Caki2 (cell line): Measurements from ENCODE around the gene TOM1L2. TPM values are rescaled to one million over a fixed set of nuclear protein-coding genes. Genes with fewer than 3 reads are reported as not detected.

ENCODE experiments used
- DNase-seq: peaks from one replicate; pipeline ENCODE4 v3.0.0-alpha.2; 2015; ENCODE audit warnings: low read depth
- in situ Hi-C: cut with HindIII; loops from 2 replicates; pipeline ENCODE4 v1.10.0; 2016; ENCODE audit warnings: low sequenced_read_pairs, low pct_unique_long_range_greater_than_20kb, mixed read lengths
- total RNA-seq: library from RNA; depleted of rRNA; stranded (reverse); fragments of >200 nt; shearing (Covaris generic); gene quantifications from 2 replicates; pipeline ENCODE4 v1.2.3, GENCODE V29; 2014; ENCODE audit warnings: low replicate concordance

The TOM1L2 gene
- total RNA-seq, 1 experiment from 2014 or later, result 6.4 TPM

DNA sequence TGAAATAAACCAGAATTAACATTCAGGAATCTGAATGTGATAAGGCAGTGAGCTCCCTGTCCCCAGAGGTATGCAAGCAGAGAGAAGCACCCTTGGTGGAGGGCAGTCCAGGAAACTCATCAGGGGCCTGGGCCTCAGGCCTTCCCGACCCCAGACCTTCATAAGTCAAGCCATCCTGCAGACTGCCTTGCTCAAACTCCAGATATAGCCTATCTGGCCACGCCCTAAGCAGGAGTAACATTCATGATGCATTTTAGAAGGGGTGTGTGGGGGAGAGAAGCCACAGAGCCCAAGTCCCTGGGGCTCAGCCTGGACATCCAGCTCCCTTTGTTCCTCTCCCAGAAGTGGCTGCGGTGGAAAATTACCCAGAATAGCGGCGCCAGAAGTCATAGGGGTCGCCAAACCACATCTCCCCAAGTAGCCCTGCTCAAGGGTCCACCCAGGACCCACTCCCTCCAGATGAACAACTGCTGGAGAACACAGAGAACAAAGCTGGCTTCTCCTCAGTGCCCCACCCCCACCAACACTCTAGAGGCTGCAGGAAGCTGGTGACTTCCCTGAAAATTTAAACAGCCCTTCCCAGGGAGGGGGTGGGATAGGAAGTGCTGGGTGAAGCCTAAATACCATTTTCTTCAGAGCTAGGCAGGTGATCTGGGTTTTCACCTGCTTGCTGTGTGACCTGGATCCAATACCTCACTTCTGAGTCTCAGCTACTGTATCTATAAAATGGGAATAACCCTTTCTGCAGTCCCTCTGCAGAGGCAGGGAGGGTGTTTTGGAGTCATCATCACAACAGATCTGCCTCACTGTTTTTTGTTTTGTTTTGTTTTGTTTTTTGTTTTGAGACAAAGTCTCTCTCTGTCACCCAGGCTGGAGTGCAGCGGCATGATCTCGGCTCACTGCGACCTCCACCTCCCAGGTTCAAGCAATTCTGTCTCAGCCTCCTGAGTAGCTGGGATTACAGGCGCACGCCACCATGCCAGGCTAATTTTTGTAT, 133.9 kb downstream of the TOM1L2 start:
- DNase-seq, result peak; percentile 60
- in situ Hi-C loops, result no loop called here

DNA sequence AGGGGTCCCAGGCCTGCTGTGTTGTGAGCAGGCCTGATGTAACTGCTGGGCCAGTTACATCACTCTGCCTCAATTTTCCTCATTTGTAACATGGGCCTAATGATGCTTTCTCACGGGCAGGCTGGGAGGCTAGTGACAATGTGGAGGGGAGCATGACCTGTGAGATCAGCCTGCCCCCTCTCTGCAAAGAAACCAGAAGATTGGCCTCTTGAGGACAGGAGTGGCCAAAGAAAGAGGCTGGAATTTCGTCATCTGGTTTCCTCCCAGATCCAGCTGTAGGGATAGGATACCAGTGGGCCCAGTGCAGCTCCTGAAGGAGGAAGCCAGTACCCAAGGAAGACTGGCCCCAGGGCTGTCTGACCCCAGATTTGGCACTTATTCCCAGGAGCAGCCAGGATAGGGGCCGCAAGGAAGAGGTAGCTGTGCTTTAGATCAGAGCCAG, 134.8 kb downstream of the TOM1L2 start:
- peak; percentile 83 for DNase-seq
- in situ Hi-C loops, result no loop called here

DNA sequence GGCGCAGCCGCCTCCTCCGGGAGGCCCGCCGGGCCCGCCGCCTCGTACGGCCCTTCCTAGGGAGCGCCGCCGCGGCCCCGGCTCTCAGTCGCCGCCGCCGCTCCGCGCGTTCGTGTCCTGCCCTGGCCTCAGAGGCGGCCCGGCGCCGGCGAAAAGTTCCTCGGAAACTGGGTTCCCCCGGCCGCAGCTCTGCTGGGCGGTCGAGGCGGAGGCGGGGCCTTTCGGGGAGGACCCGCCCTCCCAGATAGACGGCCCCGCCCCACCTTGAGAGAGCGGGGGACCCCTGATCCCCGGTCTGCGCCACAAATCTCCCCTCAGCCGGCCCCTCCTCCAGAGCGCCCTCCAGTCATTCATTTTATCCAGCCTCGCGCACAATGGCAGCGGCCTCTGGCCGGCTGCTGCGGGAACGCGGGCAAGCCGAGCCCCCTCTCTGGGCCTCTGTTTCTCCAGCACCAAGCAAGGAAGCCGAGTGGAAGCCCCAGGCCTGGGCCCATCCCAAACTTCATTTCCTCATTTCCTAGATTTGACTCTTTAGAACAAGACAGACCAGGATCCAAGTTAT, 135.3 kb downstream of the TOM1L2 start, which contains the start of gene SREBF1:
Gene SREBF1, minus strand, starts transcription at position 169 of the 562 bp plus-strand sequence. CDS start 169 bp downstream, outside the sequence.
- in situ Hi-C loops, result no loop called here
- peak; percentile 66 for DNase-seq

DNA sequence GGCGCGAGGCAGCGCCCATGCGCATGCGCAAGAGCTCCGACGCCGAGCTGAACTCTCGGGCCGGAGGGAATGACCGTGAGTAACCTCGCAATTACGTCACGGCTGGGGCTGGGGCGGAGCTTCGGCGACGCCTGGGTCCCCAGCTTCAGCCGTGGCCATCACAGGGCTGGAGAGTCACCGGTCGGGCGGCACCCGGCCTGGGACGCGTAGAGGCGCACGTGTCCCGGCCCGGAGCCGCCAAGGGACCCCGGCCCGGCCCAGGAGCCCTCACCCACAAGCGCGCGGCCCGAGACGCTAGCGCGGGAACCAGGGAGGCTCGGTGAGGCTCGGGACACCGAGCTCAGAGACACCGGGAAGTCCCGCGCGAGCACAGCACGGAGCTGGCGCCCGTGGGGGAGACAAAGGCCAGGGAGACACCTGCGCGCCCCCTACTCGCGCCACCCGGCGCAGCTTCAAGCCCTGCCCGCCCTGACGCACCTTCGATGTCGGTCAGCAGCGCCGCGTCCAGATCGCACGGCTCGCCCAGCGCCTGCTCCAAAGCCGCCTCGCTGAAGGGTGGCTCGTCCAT, 135.9 kb downstream of the TOM1L2 start:
- in situ Hi-C loops, result no loop called here
- peak; percentile 92 for DNase-seq

DNA sequence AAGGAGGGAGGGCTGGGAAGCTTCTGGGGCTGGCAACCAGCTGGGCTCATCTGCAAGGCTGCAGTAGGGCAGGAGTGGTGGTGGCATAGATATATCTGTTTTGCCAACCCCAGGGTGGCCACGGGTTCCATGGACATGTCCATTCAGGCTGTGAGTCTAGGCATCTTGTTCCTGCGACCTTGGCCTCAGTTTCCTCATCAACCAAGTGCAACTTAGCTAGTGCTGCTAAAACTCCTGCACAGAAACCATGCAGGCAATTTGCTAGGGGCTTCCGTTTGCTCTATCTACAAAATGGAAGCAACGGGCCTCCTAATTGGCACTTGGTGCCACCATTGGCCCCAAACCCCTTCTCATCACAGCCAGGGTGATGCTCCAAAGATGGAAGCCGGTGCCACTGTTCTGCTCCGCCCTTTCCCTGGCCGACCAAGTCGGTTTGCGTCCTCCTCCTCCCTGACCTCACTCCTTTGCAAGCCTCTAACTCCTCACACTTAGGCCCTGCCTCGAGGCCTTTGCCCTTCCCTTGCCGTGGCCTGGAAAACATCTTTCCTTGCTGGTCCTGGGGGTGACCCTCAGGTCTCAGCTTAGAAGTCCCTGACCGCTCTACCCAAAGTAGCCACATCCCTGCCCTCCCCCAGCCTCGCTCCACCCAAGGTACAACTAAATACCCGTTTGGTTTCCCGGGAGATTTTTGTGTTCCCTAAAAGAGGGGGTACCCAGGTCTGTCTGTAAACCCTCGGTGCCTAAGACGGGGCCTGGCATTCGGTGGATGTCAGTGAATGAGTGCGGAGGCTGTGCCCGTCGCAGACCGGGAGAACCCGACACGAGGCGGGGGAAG, 136.6 kb downstream of the TOM1L2 start:
- in situ Hi-C loops, result no loop called here
- DNase-seq, result no peak

DNA sequence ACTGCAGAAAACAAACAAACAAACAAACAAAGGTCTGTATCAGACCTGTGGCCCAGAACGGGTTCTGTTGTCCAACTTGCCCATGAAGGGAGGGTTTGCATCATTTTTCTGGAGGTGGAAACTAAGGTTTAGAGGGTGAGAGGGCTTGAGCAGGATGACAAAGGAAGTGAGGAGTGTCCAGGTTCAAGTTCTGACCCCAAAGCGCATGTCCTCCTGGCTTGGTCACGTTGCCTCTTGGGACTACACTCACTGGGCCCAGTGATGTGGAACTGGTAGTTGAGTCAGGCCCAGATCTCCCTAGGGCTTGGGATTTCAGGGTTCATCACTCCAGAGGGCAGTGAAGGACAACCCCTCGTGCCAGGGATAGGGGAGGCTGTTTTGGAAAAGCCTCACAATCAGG, 137.2 kb downstream of the TOM1L2 start:
- in situ Hi-C loops, result no loop called here
- DNase-seq, result peak; percentile 74

DNA sequence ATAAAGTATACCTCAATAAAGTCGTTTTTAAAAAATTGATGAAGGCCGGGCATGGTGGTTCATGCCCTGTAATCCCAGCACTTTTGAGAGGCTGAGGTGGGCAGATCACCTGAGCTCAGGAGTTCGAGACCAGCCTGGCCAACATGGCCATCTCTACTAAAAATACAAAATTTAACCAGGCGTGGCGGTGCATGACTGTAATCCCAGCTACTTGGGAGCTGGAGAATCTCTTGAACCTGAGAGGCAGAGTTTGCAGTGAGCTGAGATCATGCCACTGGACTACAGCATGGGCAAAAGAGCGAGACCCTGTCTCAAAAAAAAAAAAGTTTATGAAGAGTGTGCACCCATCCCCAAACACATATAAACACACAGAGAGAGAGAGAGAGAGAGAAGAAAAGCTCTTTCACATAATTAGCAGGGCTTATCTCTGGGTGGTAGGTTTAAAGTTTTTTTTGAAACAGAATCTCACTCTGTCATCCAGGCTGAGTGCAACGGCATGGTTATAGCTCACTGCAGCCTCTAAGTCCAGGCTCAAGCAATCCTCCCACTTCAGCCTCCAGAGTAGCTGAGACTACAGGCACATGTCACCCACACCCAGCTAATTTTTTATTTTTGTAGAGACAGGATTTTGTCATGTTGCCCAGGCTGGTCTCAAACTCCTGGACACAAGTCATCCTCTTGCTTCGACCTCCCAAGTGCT, 138.4 kb downstream of the TOM1L2 start:
- no peak for DNase-seq
- in situ Hi-C loops, result no loop called here

DNA sequence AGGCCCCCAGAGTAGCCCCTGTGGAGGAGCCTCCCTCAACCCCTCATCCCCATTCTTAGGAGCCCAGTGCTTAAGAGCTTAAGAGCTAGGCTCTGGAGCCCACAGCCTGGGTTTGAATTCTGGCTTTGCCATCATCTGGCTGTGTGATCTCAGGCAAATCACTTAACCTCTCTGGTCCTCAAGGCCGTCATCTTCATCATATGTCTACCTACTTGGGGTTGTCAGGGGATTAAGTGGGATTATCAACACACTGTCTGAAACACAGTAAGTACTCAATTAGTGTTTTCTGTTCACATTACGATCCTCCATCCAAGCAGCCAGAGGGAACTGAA, 140.2 kb downstream of the TOM1L2 start:
- in situ Hi-C loops, result no loop called here
- no peak for DNase-seq

DNA sequence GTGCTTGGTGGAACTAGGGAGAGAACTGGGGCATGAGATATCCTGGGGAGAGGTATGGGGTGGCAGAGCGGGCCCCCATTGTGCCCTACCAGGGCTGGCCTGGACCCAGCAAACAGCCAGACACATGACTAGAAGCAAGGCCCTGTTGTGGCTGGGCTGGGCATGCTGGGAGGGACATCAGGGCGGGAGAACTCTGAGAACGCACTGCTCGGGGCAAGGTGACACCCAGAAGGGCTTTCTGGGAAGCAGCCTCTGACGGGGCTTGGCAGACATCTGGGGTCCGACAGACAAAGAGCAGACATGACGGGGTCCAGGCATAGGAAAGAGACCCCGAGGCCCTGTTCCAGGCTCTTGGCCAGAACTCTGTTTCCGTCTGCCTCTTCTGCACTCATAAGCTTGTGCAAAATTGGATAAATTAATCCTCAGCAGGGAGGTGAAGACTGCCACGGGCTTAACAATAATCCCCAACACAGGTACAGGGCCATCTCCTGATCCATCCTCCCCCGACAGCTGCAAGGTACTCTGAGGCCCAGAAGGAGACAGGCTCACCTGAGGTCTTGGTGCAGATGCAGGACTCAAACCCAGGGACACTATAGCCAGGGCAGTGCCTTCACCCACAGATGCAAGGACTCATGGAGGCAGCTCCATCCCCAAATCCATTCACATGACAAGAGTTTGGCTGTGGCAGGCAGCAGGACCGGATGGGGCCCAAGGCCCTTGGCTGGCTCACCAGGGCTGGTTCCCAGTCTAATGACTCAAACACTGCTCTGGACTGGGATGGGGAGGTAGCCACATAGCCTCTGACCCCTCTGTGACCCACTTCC, 140.8 kb downstream of the TOM1L2 start:
- DNase-seq, result no peak
- in situ Hi-C loops, result no loop called here

DNA sequence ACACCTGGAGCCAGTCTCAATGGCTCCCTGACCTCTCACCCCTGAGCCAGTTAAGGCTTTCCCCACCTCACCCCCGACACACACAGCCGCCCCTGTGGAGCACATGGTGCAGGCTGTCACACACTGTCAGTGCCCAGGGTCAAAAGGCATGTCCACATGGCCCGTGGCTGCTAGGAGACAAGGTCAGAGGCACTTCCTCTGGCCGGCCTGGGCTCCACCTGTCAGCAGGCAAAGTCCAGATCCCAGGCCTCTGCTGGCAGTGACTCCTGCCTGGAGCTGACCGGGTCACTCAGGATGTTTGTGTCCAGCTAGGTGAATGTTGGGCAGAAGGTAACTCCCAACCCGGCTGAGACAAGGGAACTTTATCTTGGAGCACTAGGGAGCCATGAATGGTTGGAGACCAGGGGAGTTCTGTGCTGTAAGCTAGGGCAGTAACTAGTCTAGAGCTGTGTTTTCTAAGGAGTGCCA, 141.4 kb downstream of the TOM1L2 start:
- in situ Hi-C loops, result no loop called here

DNA sequence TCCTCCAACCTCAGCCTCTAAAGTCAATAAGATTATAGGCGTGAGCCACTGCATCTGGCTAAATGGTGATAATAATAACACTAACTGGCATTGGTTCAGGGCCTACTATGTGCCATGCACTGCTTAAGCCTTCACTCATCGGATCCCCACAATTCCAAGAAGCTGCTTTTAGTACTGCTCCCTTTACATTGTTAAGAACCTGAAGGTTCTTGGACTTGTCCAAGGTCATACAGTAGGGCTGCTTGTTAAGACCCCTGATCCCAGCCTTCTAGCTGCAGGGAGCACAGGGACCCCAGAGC, 142.0 kb downstream of the TOM1L2 start:
- in situ Hi-C loops, result no loop called here
- DNase-seq, result no peak

More for the DNA sequence above, 141.4 kb downstream of the TOM1L2 start:
- DNase-seq, result no peak

DNA sequence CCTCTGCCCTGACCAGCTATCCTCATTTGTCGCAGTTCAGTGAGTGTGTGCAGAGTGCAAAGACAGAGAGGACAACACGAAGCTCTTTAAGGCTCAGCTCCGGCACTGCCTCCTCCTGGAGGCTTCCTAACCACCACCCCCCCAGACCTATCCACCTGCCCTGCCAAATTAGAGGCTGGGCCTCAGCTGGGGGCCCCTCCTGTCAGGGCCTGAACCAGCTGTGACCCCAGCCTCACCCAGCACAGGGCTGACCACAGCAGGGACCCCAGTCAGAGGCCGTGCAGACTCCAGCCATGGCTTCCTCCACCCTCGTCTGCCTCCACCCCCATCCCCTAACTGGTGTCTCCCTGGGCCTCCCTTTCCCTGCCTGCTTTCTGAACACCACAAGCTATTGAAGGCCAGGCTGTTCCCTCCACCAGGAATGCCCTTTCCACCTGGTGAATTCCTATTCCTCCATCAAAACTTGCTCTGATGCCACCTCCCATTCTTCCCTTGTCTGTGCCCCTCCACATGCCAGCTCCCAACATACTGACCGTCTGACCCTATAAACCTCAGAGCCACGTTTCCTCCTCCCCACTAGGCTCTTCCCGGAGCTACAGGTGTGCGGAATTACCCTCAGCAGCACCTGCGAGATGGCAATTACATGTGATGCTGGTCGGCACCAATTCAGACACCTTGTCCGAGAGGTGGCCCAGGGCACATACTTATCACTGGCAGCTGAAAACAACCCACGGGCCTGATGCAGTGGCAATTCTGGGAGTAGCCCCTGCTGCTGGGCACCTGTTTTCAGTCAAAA, 144.2 kb downstream of the TOM1L2 start:
- in situ Hi-C loops, result no loop called here
- DNase-seq, result no peak

DNA sequence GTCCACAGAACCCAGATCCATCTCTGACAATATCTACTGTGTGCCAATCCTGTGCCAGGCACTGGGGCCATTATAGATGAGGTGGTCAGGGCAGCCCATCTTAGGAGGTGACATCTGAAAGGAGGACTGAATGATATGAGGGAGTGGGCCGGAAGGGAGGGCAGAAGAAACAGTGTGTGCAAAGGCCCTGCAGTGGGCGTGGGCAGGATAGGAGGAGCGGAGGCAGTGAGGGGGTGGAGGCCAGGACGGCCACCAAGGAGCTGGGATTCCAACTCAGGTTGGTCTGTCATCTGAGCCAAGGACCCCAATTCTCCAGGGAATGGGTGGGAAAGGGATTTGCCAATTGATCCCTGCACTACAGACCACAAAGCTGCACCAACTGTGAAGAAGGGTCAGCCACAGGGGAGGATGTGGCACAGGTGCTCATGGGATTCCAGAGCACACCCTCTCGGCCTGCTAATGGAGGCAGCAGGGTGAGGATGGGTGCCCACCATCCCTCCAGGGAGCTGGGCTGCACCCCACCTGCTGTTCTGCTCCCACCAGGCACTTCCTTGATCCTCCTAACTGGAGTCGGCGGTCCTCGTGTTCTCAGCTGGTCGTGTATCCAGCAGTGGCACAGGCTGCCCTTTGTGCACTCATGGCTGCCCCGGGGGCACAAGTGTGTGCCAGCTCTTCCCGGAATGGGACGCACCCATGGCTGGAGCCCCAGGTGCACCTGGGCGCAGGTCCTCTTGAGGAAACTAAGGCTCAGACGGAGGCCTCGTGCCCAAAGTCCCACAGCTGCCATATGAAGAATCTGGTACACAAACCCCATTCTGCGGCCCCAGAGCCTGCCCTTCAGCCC, 145.0 kb downstream of the TOM1L2 start:
- no peak for DNase-seq
- in situ Hi-C loops, result no loop called here

DNA sequence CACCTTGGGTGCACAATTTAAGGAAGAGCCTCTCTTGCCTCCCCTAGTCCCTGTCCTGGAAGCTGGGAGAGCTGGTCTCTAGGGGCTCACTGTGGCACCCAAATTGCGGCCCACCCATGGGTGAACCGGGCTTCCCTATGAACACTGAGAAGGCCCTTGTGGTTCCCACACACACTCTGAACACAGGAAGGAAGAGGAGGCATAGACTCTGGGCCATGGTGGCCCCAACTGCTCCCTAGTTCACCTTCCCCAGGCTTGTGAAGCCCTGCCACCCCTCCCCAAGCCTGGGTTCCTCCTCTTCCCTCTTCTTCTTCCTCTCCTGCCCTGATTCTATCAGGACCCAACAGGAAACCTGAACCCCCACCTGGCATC, 145.9 kb downstream of the TOM1L2 start:
- DNase-seq, result no peak
- in situ Hi-C loops, result no loop called here

DNA sequence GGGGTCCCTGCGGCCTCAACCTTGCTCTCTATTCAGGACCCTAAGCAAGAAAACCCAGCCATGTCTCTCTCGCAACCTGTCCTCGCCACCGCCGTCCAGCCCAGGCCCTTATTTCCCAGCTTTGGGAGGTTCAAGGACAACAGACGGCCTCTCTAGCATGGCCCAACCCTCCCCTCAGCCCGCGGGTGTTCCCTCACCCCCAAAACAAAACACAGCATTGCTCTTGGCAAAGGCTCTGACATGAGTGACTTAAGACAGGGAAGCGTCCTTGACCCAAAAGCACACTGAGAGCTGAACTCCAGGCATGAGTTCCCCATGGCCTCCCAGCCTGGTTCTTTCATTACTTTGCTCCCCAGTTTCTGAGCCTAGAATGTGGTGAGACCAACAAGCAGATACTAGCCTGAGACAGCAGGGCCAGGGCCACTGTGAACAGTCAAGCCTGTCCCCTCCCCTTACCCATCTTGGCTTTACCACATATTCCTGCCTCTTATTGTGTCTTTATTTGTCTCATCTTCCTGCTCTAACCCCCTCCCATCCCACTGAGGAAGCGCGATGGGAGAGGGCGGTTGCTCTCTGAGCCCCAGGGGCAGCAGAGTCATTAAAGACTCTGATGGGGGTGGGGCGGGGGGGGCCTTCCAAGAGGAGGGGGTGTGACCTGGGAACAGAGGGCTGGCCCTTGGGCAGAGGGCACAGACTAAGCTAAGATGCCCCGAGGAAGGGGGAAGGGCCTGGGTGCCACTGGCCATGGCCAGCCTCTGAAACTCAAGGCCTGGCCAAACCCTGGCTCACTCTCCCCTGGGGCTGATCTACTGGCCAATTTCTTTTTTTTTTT, 147.2 kb downstream of the TOM1L2 start:
- in situ Hi-C loops, result no loop called here
- no peak for DNase-seq
